Measurements from ENCODE around the gene KNDC1. TPM values are rescaled to one million over a fixed set of nuclear protein-coding genes. Genes with fewer than 3 reads are reported as not detected.
"Not testable (repeated sequence)": the region's sequence is repeated elsewhere in the genome, so short reads cannot be mapped to it uniquely, and the experiment has no call there.

Gene KNDC1
- total RNA-seq, 2 donors from 2014 or later: 0.28 to 1.2 TPM

GRCh38 chr10:133259602-133259989, 99.6 kb downstream of the KNDC1 start:
- Mint-ChIP-seq H3K4me3 (peak overlapping the region; percentile 52 to 91), H3K36me3 (ENCODE audit: insufficient read depth in 2 of 2) (peaks cover 0 to 3% of the 10 kb centered on the region in 2 donors), H3K27ac (peak overlapping the region; percentile 89), H3K4me1 (ENCODE audit: low read depth) (peaks cover 65% of the 10 kb centered on the region), H3K9me3 (no peaks in the 10 kb centered on the region), H3K27me3 (ENCODE audit: low read depth) (no peaks in the 10 kb centered on the region)
- ATAC-seq (replicated peaks in 1 of 2) (peak in 1 of 2 donors; percentile 1), DNase-seq (no peak)

- ATAC-seq (replicated peaks in 1 of 2) (peak; percentile 62 to 68), DNase-seq (peak; percentile 80 to 83)
- H3K4me3 Mint-ChIP-seq: peak overlapping the region; percentile 52 to 91
- no peak overlapping the region for H3K27ac Mint-ChIP-seq
- peaks cover 75% of the 10 kb centered on the region for H3K4me1 Mint-ChIP-seq (ENCODE audit: low read depth)
- no peaks in the 10 kb centered on the region for H3K27me3 Mint-ChIP-seq (ENCODE audit: low read depth)
- no peaks in the 10 kb centered on the region for H3K9me3 Mint-ChIP-seq
- peaks cover 0 to 3% of the 10 kb centered on the region in 2 donors for H3K36me3 Mint-ChIP-seq (ENCODE audit: insufficient read depth in 2 of 2)
Observed at GRCh38 chr10:133260895-133261725, 101.1 kb downstream of the KNDC1 start.

- peak; percentile 87 for DNase-seq
- Mint-ChIP-seq H3K9me3 (no peaks in the 10 kb centered on the region), H3K4me3 (peak overlapping the region; percentile 52 to 91), H3K27me3 (ENCODE audit: low read depth) (no peaks in the 10 kb centered on the region), H3K4me1 (ENCODE audit: low read depth) (peaks cover 72% of the 10 kb centered on the region), H3K27ac (no peak overlapping the region), H3K36me3 (ENCODE audit: insufficient read depth in 2 of 2) (peaks cover 0 to 3% of the 10 kb centered on the region in 2 donors)
- ATAC-seq (replicated peaks in 1 of 2): peak; percentile 55 to 63
Observed at GRCh38 chr10:133261726-133262325, 101.8 kb downstream of the KNDC1 start.

- no peaks in the 10 kb centered on the region for H3K9me3 Mint-ChIP-seq
- peaks cover 0 to 3% of the 10 kb centered on the region in 2 donors for H3K36me3 Mint-ChIP-seq (ENCODE audit: insufficient read depth in 2 of 2)
- peak overlapping the region in 1 of 2 donors; percentile 63 for H3K4me3 Mint-ChIP-seq
- no peaks in the 10 kb centered on the region for H3K27me3 Mint-ChIP-seq (ENCODE audit: low read depth)
- no peak for DNase-seq
- H3K27ac Mint-ChIP-seq: no peak overlapping the region
- H3K4me1 Mint-ChIP-seq (ENCODE audit: low read depth): peaks cover 63% of the 10 kb centered on the region
- no peak for ATAC-seq (replicated peaks in 1 of 2)
Observed at GRCh38 chr10:133262696-133263095, 102.7 kb downstream of the KNDC1 start.

GRCh38 chr10:133263674-133264073, 103.7 kb downstream of the KNDC1 start:
- no peak overlapping the region for H3K27ac Mint-ChIP-seq
- H3K27me3 Mint-ChIP-seq (ENCODE audit: low read depth): no peaks in the 10 kb centered on the region
- H3K9me3 Mint-ChIP-seq: no peaks in the 10 kb centered on the region
- DNase-seq (no peak), ATAC-seq (replicated peaks in 1 of 2) (no peak)
- H3K4me3 Mint-ChIP-seq: no peak overlapping the region
- peaks cover 56% of the 10 kb centered on the region for H3K4me1 Mint-ChIP-seq (ENCODE audit: low read depth)
- peaks cover 0 to 3% of the 10 kb centered on the region in 2 donors for H3K36me3 Mint-ChIP-seq (ENCODE audit: insufficient read depth in 2 of 2)

- H3K27me3 Mint-ChIP-seq (ENCODE audit: low read depth): no peaks in the 10 kb centered on the region
- H3K4me1 Mint-ChIP-seq (ENCODE audit: low read depth): peaks cover 48% of the 10 kb centered on the region
Observed at GRCh38 chr10:133264461-133264860, 104.4 kb downstream of the KNDC1 start.

GRCh38 chr10:133265052-133265451, 105.0 kb downstream of the KNDC1 start:
- H3K9me3 Mint-ChIP-seq; H3K27ac Mint-ChIP-seq; ATAC-seq (replicated peaks in 1 of 2); H3K4me3 Mint-ChIP-seq; DNase-seq; H3K36me3 Mint-ChIP-seq (ENCODE audit: insufficient read depth in 2 of 2); H3K27me3 Mint-ChIP-seq (ENCODE audit: low read depth): not testable (repeated sequence)
- H3K4me1 Mint-ChIP-seq (ENCODE audit: low read depth): peaks cover 42% of the 10 kb centered on the region

More at GRCh38 chr10:133264461-133264860, 104.4 kb downstream of the KNDC1 start:
- no peak for ATAC-seq (replicated peaks in 1 of 2)
- Mint-ChIP-seq H3K27ac (no peak overlapping the region), H3K36me3 (ENCODE audit: insufficient read depth in 2 of 2) (peaks cover 2 to 3% of the 10 kb centered on the region in 2 donors), H3K4me3 (peak overlapping the region in 1 of 2 donors; percentile 40), H3K9me3 (no peaks in the 10 kb centered on the region)
- DNase-seq: no peak

- no peaks in the 10 kb centered on the region for H3K9me3 Mint-ChIP-seq
Observed at GRCh38 chr10:133266056-133266795, 106.2 kb downstream of the KNDC1 start.

GRCh38 chr10:133267293-133267692, 107.3 kb downstream of the KNDC1 start:
- Mint-ChIP-seq H3K9me3 (no peaks in the 10 kb centered on the region), H3K4me1 (ENCODE audit: low read depth) (peaks cover 30% of the 10 kb centered on the region), H3K27ac (no peak overlapping the region), H3K4me3 (no peak overlapping the region), H3K36me3 (ENCODE audit: insufficient read depth in 2 of 2) (peaks cover 3% of the 10 kb centered on the region in 2 donors), H3K27me3 (ENCODE audit: low read depth) (no peaks in the 10 kb centered on the region)
- DNase-seq (no peak), ATAC-seq (replicated peaks in 1 of 2) (no peak)

More at GRCh38 chr10:133266056-133266795, 106.2 kb downstream of the KNDC1 start:
- H3K4me3 Mint-ChIP-seq: no peak overlapping the region
- peaks cover 31% of the 10 kb centered on the region for H3K4me1 Mint-ChIP-seq (ENCODE audit: low read depth)
- DNase-seq (no peak), ATAC-seq (replicated peaks in 1 of 2) (no peak)
- no peak overlapping the region for H3K27ac Mint-ChIP-seq
- peaks cover 2 to 3% of the 10 kb centered on the region in 2 donors for H3K36me3 Mint-ChIP-seq (ENCODE audit: insufficient read depth in 2 of 2)
- H3K27me3 Mint-ChIP-seq (ENCODE audit: low read depth): no peaks in the 10 kb centered on the region

GRCh38 chr10:133267829-133268228, 107.8 kb downstream of the KNDC1 start:
- DNase-seq: no peak
- no peak overlapping the region for H3K4me3 Mint-ChIP-seq
- no peaks in the 10 kb centered on the region for H3K9me3 Mint-ChIP-seq
- no peak overlapping the region for H3K27ac Mint-ChIP-seq
- no peak for ATAC-seq (replicated peaks in 1 of 2)
- peaks cover 3% of the 10 kb centered on the region in 2 donors for H3K36me3 Mint-ChIP-seq (ENCODE audit: insufficient read depth in 2 of 2)
- H3K4me1 Mint-ChIP-seq (ENCODE audit: low read depth): peaks cover 26% of the 10 kb centered on the region
- no peaks in the 10 kb centered on the region for H3K27me3 Mint-ChIP-seq (ENCODE audit: low read depth)

GRCh38 chr10:133268532-133268931, 108.5 kb downstream of the KNDC1 start:
- Mint-ChIP-seq H3K9me3 (no peaks in the 10 kb centered on the region), H3K4me1 (ENCODE audit: low read depth) (peaks cover 21% of the 10 kb centered on the region), H3K36me3 (ENCODE audit: insufficient read depth in 2 of 2) (peaks cover 0 to 3% of the 10 kb centered on the region in 2 donors), H3K4me3 (no peak overlapping the region), H3K27me3 (ENCODE audit: low read depth) (no peaks in the 10 kb centered on the region), H3K27ac (no peak overlapping the region)
- no peak for ATAC-seq (replicated peaks in 1 of 2)
- no peak for DNase-seq

GRCh38 chr10:133269367-133269766, 109.3 kb downstream of the KNDC1 start:
- ATAC-seq (replicated peaks in 1 of 2) (no peak), DNase-seq (no peak)
- Mint-ChIP-seq H3K4me3 (no peak overlapping the region), H3K27me3 (ENCODE audit: low read depth) (no peaks in the 10 kb centered on the region), H3K36me3 (ENCODE audit: insufficient read depth in 2 of 2) (peaks cover 0 to 3% of the 10 kb centered on the region in 2 donors), H3K9me3 (no peaks in the 10 kb centered on the region), H3K4me1 (ENCODE audit: low read depth) (peaks cover 13% of the 10 kb centered on the region), H3K27ac (no peak overlapping the region)

- H3K4me3 Mint-ChIP-seq: no peak overlapping the region
- peaks cover 15% of the 10 kb centered on the region for H3K4me1 Mint-ChIP-seq (ENCODE audit: low read depth)
- no peak for DNase-seq
- H3K27me3 Mint-ChIP-seq (ENCODE audit: low read depth): no peaks in the 10 kb centered on the region
- no peak overlapping the region for H3K27ac Mint-ChIP-seq
- H3K36me3 Mint-ChIP-seq (ENCODE audit: insufficient read depth in 2 of 2): peaks cover 0 to 3% of the 10 kb centered on the region in 2 donors
- ATAC-seq (replicated peaks in 1 of 2): no peak
- H3K9me3 Mint-ChIP-seq: no peaks in the 10 kb centered on the region
Observed at GRCh38 chr10:133270204-133270603, 110.2 kb downstream of the KNDC1 start.

Data from activated T-cell treated with anti-CD3 and anti-CD28 coated beads, Interleukin-2, amount 50 U/mL, for 72 hours (primary cell).